H54 (cell line): ENCODE results near the gene PIK3R1.
A peak's percentile ranks its signal among the peaks of the same experiment; 100 is the strongest.
"Not testable (repeated sequence)": the region's sequence is repeated elsewhere in the genome, so short reads cannot be mapped to it uniquely, and the experiment has no call there.

Experiments used
- DNase-seq: peaks from one replicate; pipeline ENCODE4 v3.0.0; 2011; ENCODE audit warnings: low spot score, mixed read lengths; ENCODE audit not compliant: insufficient read length
- FAIRE-seq: peaks from 3 replicates; lab custom pipeline; 2011; peaks lifted over from hg19 to GRCh38; lab: Jason Lieb, UNC
- POLR2A ChIP-seq: IDR thresholded peaks from 2 replicates; pipeline ENCODE4 v1.6.1; 2011; ENCODE audit warnings: low read depth, mild to moderate bottlenecking, low read length

The PIK3R1 gene

GRCh38 chr5:68187268-68188055 is 28.1 kb upstream of the PIK3R1 start:
- no peak for TF ChIP-seq POLR2A
- no peak for FAIRE-seq
- DNase-seq: no peak

- DNase-seq (no peak), FAIRE-seq (no peak)
- no peak for TF ChIP-seq POLR2A
Observed at GRCh38 chr5:68189171-68189570, 26.4 kb upstream of the PIK3R1 start.

DNA sequence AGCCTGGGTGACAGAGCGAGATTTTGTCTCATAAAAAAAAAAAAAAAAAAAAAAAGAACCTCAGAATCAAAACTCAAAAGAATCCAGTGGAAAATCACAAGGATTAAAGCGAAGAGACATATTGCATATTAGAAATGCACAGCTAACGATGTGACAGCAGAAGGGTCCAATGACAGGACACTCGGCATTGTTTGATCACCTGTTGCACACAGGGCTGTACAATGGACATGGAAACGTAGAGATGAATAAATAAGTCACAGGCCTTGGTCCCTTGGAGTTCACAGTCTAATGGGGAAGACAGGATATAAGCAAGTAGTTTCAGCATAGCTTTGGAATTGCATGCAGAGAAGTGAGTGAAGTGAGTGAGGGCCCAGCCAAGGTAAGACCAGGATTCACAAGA is 25.9 kb upstream of the PIK3R1 start:
- no peak for TF ChIP-seq POLR2A
- no peak for FAIRE-seq
- DNase-seq: no peak

- no peak for TF ChIP-seq POLR2A
- FAIRE-seq (no peak), DNase-seq (no peak)
Observed at GRCh38 chr5:68190619-68191018, 24.9 kb upstream of the PIK3R1 start.

DNA sequence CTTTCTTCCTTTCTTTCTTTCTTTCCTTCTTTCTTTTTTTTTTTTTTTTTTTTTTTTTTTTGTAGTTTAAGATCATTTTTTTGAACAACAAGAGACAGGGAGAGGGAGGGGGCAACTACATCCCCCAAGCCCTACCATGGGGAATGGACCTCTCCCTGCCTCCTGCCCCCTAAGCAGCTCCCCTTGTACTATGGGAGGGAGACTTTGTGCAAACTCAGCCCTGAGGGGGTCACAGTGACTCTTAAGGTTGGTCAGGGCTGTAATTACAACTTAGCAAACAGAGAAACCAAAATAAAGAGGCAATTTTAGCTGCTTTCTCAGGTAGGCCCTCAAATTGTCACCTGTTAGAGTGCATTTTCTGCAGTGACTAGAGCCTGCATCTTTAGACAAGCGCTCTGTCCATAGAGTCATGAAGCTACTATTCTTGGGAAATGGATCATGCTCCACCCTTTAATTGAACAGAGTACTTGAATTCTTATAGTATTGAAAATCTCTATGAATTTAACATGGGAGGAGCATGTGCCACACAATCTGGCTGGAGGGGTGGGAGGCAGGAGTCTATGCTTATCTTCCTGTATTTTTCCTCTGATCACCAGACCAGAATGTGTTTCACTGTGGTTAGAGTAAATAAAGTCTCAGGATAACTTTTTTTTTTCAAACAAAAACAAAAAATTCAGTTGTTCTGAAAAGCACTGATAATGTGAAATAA is 24.3 kb upstream of the PIK3R1 start:
- TF ChIP-seq POLR2A: no peak
- DNase-seq (no peak), FAIRE-seq (no peak)

GRCh38 chr5:68192679-68193060 is 22.9 kb upstream of the PIK3R1 start:
- no peak for TF ChIP-seq POLR2A
- FAIRE-seq: no peak
- DNase-seq: no peak

DNA sequence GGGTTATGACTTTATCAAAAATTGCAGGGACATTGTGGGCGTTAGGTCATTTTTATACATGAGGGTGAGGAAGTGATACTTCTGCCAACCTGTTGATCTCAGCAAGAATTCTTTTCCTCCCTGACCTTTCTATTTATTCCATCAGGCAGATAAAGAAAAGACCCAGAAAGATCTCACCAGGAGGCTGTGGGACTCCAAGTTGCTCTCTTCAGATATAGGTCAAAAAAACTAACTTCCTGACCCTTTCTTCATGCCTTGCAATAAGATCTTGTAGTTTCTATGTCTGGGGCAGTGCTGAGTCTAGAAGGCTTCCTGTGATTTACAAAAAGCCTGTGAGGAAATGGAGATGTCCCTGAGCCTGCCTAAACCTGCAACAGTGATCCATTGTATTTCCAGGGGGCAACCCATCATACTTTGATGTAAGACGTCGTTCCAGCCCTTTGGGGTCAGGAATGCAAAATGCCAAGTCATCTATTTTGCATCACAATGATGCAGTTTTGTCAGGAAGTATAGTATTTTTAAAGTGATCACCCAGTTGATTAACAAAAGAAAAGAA is 22.0 kb upstream of the PIK3R1 start:
- no peak for TF ChIP-seq POLR2A
- DNase-seq (no peak), FAIRE-seq (no peak)

DNA sequence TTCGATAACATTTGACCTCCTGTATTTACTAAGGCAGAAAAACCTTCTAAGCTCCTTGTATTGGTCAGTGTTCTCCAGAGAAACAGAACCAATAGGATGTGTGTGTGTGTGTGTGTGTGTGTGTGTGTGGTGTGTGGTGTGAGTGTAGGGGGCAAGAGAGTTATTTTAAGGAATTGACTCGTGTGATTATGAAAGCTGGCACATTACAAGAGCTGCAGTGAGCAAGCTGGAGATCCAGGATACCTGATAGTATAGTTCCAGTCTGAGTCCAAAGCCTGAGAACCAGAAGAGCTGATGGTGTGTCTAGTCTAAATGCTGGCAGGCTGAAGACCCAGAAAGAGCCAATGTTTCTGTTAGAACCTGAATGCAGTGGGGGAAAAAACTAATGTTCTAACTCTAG is 21.2 kb upstream of the PIK3R1 start:
- FAIRE-seq: no peak
- no peak for DNase-seq
- no peak for TF ChIP-seq POLR2A

- FAIRE-seq: no peak
- DNase-seq: no peak
- TF ChIP-seq POLR2A: no peak
Observed at GRCh38 chr5:68195137-68195536, 20.4 kb upstream of the PIK3R1 start.

GRCh38 chr5:68196876-68197275 is 18.7 kb upstream of the PIK3R1 start:
- FAIRE-seq: no peak

DNA sequence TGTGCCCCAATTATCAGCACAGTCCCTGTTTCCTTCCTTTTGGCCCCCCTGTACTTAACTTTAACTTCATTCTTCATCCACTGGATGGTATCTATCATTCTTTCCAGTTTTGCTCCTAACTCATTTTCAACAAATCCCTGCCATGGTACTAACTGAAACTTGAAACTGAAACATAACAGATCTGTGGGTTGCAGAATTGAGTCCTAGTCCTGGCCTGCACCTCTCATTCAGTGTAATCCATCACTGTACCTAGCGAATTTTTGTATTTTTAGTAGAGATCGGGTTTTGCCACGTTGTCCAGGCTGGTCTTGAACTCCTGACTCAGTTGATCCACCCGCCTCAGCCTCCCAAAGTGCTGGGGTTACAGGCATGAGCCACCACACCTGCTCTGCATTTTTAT is 15.3 kb upstream of the PIK3R1 start:
- FAIRE-seq (no peak), DNase-seq (no peak)
- no peak for TF ChIP-seq POLR2A

More at GRCh38 chr5:68196876-68197275, 18.7 kb upstream of the PIK3R1 start:
- no peak for DNase-seq
- TF ChIP-seq POLR2A: no peak

DNA sequence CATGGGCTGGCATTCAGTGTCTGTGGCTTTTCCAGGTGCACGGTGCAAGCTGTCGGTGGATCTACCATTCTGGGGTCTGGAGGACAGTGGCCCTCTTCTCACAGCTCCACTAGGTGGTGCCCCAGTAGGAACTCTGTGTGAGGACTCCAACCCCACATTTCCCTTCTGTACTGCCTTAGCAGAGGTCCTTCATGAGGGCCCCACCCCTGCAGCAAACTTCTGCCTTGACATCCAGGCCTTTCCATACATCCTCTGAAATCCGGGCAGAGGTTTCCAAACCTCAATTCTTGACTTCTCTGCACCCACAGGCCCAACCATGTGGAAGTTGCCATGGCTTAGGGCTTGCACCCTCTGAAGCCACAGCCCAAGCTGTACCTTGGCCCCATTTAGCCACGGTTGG is 4.9 kb upstream of the PIK3R1 start:
- not testable (repeated sequence) for FAIRE-seq

GRCh38 chr5:68214482-68215207 is 911 bp upstream of the PIK3R1 start:
- FAIRE-seq: no peak
- TF ChIP-seq POLR2A: peak; percentile 22; the same call in 1 of the 2 replicates
- no peak for DNase-seq

More for the DNA sequence above, 4.9 kb upstream of the PIK3R1 start:
- DNase-seq: not testable (repeated sequence)

DNA sequence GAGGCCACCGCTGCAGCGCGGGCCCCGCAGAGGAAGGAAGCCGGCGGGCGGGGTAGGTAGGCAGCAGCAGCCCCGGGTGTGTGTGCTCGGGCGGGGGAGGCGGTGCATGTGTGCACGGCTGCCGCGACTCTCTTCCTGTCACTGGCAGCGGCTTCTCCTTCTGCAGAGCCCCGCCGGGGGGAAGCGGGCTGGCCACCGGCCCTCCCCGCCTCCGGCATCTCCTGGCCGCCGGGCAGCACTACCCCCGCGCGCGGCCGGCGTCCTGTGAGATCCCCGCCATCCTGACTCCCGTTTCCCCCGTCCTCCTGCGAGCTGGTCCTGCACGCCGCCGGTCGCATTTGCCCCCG is 315 bp downstream of the PIK3R1 start:
- no peak for TF ChIP-seq POLR2A
- DNase-seq: peak; percentile 45
- FAIRE-seq: no peak
